ENCODE data around the gene PNPLA2. TPM values are rescaled to one million over a fixed set of nuclear protein-coding genes. Genes with fewer than 3 reads are reported as not detected.

The PNPLA2 gene
- total and polyA plus RNA-seq, 2 of the 8 experiments (the other 6 are each of a cell fraction or from before 2014, with no cell fraction given) = 30.9 to 62.1 TPM

DNA sequence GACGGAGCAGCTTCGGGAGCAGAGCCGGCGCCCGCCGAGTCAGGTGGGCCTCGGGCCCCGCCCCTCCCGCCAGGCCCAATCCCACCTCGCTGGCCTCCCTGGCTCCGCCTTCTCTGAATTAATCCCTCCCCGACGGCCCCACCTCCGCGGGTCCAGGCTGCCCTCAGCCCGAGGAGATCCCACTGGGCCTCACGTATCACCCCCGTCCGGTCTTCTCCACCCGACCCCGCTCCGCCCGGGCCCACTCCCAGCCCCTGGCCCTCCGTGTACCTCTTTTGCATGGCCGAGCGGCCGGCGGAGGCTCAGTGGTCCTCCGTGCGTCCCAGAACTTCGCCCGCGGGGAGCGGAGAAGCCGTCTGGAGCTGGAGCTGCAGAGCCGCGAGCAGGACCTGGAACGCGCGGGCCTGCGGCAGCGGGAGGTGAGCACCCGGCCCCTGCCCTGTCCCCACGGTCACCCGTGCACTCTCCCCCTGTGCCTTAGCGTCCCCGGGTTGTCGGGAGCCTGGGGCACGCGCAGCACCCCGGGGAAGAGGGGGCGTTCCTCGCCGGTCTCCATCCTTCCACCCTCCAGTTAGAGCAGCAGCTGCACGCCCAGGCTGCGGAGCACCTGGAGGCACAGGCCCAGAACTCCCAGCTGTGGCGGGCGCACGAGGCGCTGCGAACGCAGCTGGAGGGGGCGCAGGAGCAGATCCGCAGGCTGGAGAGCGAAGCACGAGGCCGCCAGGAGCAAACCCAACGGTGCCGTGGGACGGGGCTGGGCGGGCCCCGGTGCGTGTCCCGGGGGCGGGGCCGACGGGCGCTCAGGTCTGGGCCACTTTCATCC lies 11.8 kb downstream of the PNPLA2 start (continued):
- TF ChIP-seq, protein P1, sequence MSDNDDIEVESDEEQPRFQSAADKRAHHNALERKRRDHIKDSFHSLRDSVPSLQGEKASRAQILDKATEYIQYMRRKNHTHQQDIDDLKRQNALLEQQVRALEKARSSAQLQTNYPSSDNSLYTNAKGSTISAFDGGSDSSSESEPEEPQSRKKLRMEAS (IDR thresholded peaks at IDR 0.05) = peak; percentile 92
- TF ChIP-seq CTCF (IDR thresholded peaks at IDR 0.05; ENCODE audit: control extremely low read depth in 1 of 3, insufficient read depth in 1 of 3, low read depth in 1 of 3, low read length in 3 of 3) = peak in 1 of 3 experiments; percentile 12; a peak in 1 of 4 replicates
- 0 out of 2 replicates have a peak, but pooled peaks have one; percentile 14 for TF ChIP-seq GABPA (IDR thresholded peaks at IDR 0.05; ENCODE audit: borderline replicate concordance, insufficient read depth, low read length)
- no peak for TF ChIP-seq CREB1 (IDR thresholded peaks at IDR 0.05)
- no peak for TF ChIP-seq BCL11A (IDR thresholded peaks at IDR 0.05; ENCODE audit: low read depth in 2 of 2, low read length in 2 of 2)
- TF ChIP-seq POLR2A (IDR thresholded peaks at IDR 0.05; ENCODE audit: control extremely low read depth in 1 of 2, low read depth in 2 of 2, low read length in 2 of 2) = no peak
- no peak for TF ChIP-seq SUZ12 (IDR thresholded peaks at IDR 0.05; ENCODE audit: low read length)
- TF ChIP-seq TAF1 (IDR thresholded peaks at IDR 0.05; ENCODE audit: low read depth, low read length) = no peak
- no peak for TF ChIP-seq JUN (IDR thresholded peaks at IDR 0.05; ENCODE audit: low read depth, low read length)

Data from H1 (cell line).